Posterior vena cava (tissue), 2 donors: ENCODE measurements around the gene ENTPD6. TPM values are rescaled to one million over a fixed set of nuclear protein-coding genes. Genes with fewer than 3 reads are reported as not detected.
"Not testable (repeated sequence)": the region's sequence is repeated elsewhere in the genome, so short reads cannot be mapped to it uniquely, and the experiment has no call there.

Source experiments
- DNase-seq: peaks from one replicate; pipeline ENCODE4 v3.0.0-alpha.2; 2020; ENCODE audit warnings: low spot score
- intact Hi-C, 2 donors: fragments of 100-400 bp; cut with DNase I; formaldehyde crosslinking; loops; one replicate each; pipeline versions ENCODE4 v1.14.1 to v1.14.2; 2022 to 2023
- total RNA-seq, 2 donors: library from RNA; stranded (reverse); fragmentation: NEBNext Ultra II Directional; extraction: Animal tissue kit (Norgen Biotek cat#: 25700); gene quantifications; one replicate each; pipeline ENCODE4 v1.2.1, GENCODE V29; 2021
- donor health status: DM: yes; HTN: yes; CAD: no.
- donor health status: DM: yes; HTN: yes; CAD: no.

ENTPD6 gene
- total RNA-seq, 2 donors from 2014 or later = 48.5 to 51.0 TPM

DNA sequence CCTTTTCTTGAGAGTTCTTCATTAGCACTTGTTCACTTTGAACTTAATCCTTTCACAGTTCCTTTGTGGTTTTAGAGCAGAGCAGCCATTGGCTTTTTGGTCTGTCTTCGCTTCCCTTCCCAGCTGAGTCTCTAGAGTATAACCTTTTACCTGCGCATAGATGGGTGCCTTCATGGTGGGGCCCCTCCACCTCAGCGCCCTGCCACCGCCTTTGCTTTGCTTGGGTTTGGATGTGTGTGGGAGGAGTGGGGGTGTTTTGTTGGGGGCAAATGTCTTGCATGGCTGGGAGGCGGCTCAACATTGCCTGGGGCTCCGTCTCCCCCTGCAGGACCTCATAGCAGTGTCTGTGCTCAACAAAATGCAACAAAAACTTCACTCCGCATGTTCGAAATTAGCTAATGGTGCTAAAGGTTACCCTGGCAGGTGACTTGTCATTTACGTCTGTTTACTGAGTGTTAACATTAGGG, 64.3 kb downstream of the ENTPD6 start:
- peak; percentile 61 for DNase-seq
- intact Hi-C loops = no loop called here

DNA sequence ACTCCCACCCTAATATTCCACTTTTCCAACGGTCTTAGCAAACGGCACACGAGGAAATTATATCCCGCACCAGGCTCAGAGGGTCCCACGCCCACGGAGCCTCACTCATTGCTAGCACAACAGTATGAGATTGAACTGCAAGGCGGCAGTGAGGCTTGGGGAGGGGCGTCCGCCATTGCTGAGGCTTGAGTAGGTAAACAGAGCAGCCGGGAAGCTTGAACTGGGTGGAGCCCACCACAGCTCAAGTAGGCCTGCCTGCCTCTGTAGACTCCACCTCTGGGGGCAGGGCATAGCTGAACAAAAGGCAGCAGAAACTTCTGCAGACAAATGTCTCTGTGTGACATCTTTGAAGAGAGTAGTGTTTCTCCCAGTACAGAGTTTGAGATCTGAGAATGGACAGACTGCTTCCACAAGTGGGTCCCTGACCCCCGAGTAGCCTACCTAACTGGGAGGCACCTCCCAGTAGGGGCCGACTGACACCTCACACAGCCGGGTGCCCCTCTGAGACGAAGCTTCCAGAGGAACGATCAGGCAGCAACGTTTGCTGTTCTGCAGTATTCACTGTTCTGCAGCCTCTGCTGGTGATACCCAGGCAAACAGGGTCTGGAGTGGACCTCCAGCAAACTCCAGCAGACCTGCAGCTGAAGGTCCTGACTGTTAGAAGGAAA, 65.4 kb downstream of the ENTPD6 start:
- intact Hi-C loops = not testable (repeated sequence)
- DNase-seq = peak; percentile 45

DNA sequence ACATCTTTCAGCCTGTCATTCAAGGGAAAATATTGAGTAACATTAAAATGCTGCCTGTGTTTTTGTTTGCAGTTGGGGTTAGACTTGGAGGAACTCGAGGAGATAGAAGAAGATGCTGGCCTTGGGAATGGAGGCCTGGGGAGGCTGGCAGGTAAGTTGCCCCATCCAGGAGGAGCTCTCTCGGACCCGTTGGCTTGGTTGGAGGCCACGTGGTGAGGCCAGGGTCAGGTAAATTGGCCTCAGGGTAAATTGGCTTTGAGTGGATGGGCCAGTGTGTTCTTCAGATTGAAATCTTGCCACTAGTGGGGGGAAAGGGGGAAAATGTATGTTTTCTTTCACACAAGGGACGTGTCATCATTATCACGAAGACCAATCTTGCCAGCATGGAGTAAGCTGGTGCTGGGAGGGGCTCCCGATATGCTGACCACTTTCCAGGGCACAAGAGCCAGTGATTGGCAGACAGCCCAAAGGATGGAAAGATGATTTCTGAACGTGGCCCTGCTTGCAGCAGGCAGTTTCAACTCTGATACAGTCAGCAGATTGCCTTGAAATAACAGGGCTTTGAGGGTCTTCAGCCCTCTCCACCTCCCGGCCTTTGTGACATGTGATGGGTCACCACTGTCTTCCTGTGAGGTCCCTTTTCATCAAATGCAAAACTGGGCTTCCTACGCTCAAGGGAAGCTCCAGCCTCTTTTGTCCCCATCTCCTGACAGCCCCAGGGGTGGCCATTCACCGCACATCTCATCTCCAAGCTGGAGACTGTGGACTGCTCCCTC, 73.7 kb downstream of the ENTPD6 start:
- DNase-seq = peak; percentile 77
- intact Hi-C loops = no loop called here

DNA sequence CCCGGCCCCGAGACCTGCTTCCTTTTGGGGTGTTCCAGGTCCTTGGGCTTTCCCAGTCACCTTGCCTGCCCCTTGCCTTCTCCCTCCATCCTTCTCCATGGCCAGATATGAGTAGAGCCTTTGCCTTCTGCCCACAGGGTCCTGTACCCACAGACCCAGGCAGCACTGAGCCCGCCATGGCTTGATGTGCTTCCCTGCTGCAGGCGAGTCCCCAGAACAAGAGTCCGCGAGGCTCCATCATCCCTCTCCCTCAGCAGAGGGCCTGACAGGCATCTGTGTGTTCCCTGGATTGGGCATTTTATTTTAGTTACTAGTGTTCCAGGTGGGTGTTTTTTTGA, 74.3 kb downstream of the ENTPD6 start:
- intact Hi-C loops = no loop called here
- no peak for DNase-seq

DNA sequence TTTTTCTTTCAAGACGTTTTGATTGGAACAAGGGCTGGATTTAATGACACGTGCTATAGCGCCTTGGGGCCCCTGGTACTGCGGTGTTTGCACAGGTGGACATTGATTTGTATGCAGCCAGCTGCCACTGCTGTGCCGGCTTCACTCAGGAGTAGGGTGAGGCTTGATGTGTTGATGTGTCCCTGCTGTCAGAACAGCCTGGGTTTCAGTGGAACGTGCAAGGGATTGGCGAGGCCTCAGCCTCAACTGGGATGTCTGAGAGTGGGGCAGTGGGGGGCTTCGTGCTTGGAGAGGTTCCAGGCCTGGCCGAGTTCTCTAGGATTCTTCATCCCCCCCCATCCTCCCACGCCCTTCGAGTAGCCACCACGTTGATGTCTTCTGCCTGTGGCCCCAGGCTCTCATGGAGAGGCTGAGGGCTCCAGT, 75.3 kb downstream of the ENTPD6 start:
- DNase-seq = peak; percentile 49
- intact Hi-C loops = no loop called here

DNA sequence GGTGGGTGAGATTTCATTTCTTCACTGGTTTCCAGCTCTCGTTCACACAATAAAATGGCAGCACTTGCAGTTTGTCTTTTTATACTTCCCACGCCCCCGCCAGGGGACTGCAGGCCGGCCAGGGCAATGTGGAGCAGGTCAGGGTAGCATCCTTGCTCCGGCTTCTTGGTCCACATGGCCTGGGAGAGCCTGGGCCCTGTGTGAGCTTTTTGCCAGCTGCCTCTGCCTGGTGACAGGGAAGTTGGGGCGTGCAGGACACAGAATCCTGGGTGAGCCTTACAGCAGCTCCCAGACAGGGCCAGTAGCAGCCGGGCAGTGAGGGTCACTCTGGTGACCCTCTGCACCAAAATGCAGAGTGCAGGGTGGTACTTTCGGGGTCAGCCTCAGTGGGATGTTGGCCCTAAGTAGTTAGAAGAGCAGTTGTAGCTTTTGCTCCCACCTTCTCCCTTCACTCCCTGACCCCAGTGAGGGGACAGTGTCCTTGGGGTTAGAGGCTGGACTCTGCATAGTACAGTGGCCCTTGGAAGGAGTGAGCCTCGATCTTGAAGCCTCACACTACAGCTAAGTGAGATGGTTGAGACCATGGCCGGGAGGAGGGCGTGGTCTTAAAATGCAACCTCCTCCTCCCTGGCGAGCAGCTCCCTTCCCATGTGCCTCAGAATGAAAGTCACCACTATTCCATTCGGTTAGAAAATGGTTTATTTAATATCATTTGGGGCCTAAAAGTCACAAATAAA, 76.1 kb downstream of the ENTPD6 start:
- peak; percentile 57 for DNase-seq
- intact Hi-C loops = no loop called here

DNA sequence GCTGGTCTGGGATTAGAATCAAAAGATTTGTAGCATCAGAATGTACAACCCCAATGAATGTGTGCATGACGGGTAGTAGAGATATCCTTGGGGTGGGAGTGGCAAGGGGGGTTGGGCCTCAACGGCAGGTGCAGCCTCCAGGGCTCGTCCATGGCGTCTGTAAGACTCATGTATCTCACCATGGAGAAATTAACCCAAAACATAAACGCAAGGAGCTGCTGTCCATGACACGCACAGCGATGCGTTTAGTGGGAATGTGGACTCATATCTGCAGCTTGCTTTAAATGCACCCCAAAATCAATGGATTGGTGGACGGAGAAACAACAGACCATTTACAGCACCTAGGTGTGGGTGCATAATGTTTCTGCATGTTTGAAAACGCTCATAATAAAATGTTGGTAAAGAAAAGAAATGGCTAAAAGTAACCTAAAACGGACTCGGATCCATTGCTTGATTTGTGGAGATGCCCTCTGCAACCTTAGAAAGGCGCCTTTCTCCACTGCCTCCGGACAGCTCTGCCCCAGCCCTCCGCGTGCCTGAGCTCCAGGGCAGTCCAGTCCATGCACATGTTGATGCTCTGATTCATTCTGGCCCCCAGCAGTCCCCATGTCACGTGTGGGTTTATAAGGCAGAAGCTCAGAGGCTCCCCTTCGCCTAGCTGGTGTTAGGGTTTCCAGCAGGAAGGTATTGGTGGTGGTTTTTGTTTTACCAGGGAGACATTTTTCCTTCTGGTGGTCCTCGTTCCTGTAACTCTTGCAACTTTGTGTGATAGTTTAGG, 76.9 kb downstream of the ENTPD6 start:
- DNase-seq = peak; percentile 65
- intact Hi-C loops = no loop called here

DNA sequence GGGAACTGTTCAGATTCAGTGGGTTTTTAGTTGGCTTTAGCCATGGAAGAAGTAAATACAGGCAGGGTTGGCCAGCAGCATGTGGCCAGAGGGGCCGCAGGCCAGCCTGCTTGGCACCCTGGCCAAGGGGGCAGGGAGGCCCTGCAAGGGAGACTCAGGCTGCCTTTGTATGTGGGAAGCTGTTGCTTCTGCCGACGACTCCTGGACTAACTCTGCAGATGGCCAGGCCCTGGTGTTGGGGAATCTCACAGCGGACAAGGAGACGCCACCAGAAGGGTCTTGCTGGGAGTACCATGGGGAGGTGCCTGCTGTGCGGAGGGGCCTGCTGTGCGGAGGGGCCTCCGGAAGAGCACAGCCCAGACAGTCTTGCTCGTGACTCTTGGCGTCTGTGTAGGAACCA, 77.5 kb downstream of the ENTPD6 start:
- intact Hi-C loops = no loop called here
- DNase-seq = peak; percentile 70

DNA sequence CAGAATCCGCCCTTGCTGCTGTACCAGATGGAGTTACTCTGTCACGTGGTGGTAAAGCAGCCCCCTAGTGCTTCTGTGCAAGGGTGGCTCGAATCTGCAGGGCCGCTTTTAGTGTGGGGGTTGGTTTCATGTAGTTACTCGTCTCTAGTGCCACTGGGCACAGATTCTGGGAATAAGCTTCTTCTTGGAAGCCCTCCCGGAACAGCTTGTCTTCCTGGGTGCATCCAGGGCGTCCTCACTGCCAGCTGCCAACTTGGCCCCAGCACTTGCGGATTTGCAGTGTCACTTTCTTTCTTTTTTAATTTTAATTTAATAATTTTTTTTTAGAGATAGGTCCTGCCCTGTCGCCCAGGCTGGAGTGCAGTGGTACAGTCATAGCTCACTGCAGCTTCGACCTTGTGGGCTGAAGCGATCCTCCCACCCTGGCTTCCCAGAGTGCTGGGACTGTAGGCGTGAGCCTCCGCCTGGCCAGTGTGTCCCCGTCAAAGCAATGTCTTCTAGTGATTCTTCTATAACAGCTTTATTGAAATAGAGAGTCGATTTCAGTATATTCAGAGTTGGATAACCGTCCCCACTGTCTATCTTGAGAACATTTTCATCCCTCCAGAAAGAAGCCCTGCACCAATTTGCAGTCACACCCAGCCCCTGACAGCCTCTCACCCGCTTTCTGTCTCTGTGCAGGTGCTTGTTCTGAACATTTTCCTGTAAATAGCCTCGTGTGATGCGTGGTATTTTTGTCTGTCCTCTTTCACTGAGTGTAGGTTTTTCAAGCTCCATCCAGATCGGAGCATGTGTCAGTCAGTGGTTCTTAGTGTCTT, 78.2 kb downstream of the ENTPD6 start:
- intact Hi-C loops = no loop called here
- peak; percentile 74 for DNase-seq

DNA sequence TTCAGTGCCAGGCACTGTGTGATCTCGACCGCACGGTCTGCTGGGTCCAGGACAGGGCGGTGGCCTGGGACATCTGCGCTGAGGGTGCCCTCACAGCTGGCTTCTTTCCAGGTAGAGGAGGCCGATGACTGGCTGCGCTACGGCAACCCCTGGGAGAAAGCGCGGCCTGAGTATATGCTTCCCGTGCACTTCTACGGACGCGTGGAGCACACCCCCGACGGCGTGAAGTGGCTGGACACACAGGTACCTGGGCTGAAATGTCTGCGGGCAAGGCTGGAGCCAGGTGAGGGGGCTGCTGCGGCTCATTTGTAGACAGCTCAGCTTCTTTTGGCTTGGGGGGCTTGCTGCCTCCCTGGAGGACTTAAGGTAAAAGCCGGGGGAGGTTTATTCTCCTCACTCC, 79.0 kb downstream of the ENTPD6 start:
- peak; percentile 72 for DNase-seq
- intact Hi-C loops = no loop called here

DNA sequence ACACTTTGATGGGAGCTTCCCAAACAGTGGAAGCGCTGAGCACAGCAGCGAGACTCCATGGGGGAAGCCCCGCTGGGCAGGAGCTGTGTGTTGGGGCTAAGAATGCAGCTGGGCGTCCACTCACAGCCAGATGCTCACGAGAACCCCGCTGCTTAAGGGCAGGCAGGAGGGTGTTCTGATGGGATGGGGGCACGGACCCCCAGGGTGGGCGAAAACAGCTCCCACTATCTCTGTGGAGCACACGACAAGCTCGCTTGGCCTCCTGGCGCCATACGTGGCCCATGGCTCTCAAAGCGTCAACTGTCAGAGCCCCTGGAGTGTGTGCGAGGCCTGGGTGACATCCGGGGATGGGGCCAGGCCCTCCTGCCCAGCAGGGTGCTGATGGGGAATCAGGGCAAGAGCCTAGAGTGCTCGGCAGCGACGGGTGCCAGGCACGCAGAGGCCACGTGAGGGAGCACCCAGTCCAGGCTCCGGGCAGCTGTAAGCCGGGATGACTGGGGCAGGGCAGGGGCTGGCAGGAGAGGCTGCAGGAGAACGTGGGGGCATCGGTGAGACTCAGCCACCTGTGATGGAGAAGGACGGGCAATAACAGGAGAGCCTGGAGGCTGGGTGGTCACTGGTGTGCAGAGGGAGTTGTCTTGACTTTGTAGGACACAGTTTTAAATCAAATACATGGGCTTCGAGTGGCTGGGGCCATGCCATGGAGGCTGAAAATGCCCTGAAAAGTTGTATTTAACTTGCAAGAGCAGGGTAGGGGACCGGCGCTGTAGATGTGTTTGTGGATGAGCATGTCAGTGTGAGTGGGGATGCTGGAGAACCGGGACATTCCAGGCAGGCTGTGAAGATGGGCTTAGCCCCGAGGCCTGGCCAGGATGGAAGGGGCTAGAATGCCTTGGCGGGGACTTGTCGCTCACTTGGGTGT, 79.6 kb downstream of the ENTPD6 start:
- intact Hi-C loops = no loop called here
- peak; percentile 70 for DNase-seq

DNA sequence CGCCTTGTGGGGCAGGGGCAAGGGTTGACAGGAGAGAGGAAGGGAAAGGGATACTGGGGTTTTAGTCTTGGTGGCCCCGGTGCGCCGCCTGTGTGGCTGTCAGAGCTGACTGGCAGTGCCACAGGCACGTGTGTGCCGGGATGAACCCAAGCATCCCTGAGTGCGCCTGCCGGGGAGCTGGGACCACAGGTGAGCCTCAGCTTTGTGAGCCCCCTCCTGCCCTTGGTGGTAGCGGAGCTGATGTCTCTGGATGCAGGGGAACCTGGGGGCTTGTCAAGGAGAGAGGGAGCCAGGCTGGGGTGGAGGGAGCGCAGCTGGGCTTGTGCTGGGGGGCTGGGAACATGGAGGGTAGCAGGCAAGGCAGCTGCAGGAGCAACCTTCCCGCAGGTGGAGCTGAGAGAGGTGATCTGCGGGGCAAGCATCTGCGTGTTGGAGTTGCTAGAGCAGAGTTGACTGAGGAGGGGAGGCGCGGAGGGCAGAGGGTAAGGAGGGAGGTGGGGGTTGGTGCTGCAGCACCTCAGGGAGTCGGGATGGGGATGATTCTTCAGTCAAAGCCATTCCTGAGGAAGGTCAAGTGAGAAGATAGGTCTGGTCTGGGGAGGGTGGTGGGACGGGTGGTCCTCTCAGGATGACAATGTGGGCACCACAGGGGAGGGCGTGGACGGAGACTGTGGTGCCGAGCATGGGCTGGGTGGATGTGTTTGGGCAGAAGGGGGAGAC, 80.5 kb downstream of the ENTPD6 start:
- intact Hi-C loops = no loop called here
- peak; percentile 80 for DNase-seq

Other genes with a start within 250 kb of the ENTPD6 start
- 1 to 10 TPM; 2.5 to 3.4 TPM for gene CST7, start 246.4 kb upstream of the ENTPD6 start, total RNA-seq
- gene APMAP, start 203.0 kb upstream of the ENTPD6 start, total RNA-seq = 10 to 100 TPM; 32.7 to 45.6 TPM
- gene ACSS1, start 137.6 kb upstream of the ENTPD6 start, total RNA-seq = 10 to 100 TPM; 11.6 to 12.2 TPM
- not detected for gene VSX1, start 113.6 kb upstream of the ENTPD6 start, total RNA-seq
- 100 to 1,000 TPM; 132 to 155 TPM for gene PYGB, start 52.4 kb downstream of the ENTPD6 start, total RNA-seq
- 10 to 100 TPM; 29.3 to 32.7 TPM for gene ABHD12, start 195.1 kb downstream of the ENTPD6 start, total RNA-seq
- under 1 TPM; 0.69 to 0.81 TPM for gene GINS1, start 212.0 kb downstream of the ENTPD6 start, total RNA-seq